A673 (cell line): Measurements from ENCODE around the gene ITPRIPL2.
A peak's percentile ranks its signal among the peaks of the same experiment; 100 is the strongest.

Experiments
- EZH2 ChIP-seq: fragments of 200-600 bp; sonication (generic); IDR thresholded peaks from 2 replicates; pipeline ENCODE4 v1.6.1; 2017; ENCODE audit warnings: borderline replicate concordance, low read depth, mild to moderate bottlenecking, mixed read lengths, antibody characterized with exemption, low read length; ENCODE audit not compliant: poor library complexity, severe bottlenecking
- TF ChIP-seq, protein P1 (sequence below): fragments of 300-800, 200-600 bp; sonication (generic); conservative IDR thresholded peaks from 2 replicates; pipeline ENCODE4 v1.5.1; 2017; ENCODE audit warnings: low read depth, mild to moderate bottlenecking, antibody characterized with exemption, low read length, moderate library complexity, mixed read lengths

DNA sequence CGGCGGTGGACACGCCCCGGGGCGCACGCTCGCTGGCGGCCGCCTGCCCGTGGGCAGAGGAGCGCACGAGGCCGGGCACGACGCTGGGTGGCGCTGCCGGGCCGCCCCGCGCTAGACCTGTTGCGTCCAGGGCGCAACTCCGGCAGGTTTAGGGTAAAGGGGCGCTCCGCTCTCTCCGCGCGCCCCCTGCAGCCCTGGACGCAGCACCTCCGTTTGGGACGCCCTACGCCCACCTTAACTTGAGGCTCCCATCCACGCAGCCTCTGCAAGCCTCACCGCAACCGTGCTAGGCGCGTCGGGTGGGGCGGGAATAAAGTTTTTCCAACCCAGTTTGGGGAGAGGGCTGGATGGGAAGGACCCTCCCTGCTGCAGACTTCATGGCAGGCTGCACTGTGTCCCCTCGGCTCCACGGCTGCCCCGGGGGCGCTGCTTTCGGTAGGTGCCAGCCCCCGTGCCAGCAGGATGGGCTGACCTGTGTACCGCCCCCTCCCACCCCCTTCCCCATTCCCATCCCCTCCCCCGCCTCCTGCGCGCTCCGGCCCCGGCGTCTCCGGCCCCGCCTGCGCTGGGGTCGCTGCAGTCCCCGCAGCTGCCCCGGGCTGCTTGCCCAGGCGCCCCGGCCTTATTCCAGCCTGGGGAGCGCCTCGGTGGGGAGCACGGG, 54.1 kb downstream of the ITPRIPL2 start, which contains the start of gene SYT17:
- TF ChIP-seq, protein P1, sequence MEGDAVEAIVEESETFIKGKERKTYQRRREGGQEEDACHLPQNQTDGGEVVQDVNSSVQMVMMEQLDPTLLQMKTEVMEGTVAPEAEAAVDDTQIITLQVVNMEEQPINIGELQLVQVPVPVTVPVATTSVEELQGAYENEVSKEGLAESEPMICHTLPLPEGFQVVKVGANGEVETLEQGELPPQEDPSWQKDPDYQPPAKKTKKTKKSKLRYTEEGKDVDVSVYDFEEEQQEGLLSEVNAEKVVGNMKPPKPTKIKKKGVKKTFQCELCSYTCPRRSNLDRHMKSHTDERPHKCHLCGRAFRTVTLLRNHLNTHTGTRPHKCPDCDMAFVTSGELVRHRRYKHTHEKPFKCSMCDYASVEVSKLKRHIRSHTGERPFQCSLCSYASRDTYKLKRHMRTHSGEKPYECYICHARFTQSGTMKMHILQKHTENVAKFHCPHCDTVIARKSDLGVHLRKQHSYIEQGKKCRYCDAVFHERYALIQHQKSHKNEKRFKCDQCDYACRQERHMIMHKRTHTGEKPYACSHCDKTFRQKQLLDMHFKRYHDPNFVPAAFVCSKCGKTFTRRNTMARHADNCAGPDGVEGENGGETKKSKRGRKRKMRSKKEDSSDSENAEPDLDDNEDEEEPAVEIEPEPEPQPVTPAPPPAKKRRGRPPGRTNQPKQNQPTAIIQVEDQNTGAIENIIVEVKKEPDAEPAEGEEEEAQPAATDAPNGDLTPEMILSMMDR = peak; percentile 68
- TF ChIP-seq EZH2 = no peak
